HTERT RPE-1 (cell line): ENCODE data around the gene FNDC11.

ENCODE experiments used
- in situ Hi-C: fragments of 300-500 bp; cut with MboI; formaldehyde crosslinking; loops from 4 replicates; pipeline ENCODE4 v1.14.3; 2020; ENCODE audit warnings: low sequenced_read_pairs

Gene FNDC11

GRCh38 chr20:63539441-63540370 lies 14.3 kb upstream of the FNDC11 start:
- in situ Hi-C loops: no loop called here

DNA sequence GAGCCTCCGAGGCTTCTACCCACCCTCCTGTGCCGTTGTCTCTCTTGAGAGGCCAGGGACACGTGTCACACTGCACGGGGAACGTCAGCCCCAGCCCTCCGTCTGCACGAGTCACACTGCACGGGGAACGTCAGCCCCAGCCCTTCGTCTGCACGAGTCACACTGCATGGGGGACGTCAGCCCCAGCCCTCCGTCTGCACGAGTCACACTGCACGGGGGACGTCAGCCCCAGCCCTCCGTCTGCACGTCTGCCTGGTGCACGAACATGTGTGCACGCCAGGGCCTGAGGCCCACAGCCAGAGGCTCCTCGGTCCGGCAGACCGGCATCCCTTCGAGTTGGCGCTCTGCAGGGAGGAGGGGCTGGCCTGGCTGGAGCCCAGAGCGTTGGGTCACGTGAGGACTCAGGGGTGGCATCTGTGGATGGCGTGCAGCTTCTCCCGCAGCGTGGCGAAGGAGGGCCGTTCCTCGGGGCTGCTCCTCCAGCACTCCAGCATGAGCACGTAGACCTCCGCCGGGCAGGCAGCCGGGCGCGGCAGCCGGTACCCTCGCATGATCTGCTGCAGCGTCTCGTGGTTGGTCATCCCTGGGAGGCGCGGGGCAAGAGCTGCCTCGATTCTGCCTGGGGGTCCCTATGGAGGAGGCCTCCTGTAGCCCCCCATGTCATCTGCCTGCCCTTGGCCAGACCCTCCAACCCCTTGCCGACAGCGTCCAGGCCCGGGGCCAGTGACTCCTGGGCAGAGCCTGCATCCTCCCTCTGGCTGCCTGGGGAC lies 13.4 kb upstream of the FNDC11 start:
- in situ Hi-C loops: no loop called here

- in situ Hi-C loops: no loop called here
Observed at GRCh38 chr20:63541371-63541770, 12.6 kb upstream of the FNDC11 start.

- in situ Hi-C loops: no loop called here
Observed at GRCh38 chr20:63542031-63542559, 11.9 kb upstream of the FNDC11 start.

DNA sequence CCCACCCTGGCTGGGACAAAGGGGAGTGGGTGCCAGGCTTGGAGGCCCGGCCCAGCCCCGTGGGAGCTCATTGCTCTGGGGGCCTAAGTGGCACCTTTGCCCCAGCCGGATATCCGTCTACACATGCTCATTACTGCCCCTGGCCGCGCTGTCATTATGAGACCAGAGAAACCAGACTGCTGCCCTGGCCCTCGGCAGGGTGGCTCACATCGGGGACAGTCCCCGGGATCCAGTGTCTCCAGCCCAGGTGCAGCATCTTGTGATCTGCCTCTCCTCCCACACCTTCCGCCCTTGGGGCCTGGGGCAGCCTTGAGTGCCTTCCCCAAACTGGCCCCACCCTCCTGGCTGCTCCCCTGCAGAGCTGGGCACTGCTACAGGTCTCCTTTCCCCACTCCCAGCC lies 11.3 kb upstream of the FNDC11 start:
- in situ Hi-C loops: no loop called here

GRCh38 chr20:63543131-63543530 lies 10.8 kb upstream of the FNDC11 start:
- in situ Hi-C loops: no loop called here

GRCh38 chr20:63543733-63544132 lies 10.2 kb upstream of the FNDC11 start:
- in situ Hi-C loops: no loop called here

DNA sequence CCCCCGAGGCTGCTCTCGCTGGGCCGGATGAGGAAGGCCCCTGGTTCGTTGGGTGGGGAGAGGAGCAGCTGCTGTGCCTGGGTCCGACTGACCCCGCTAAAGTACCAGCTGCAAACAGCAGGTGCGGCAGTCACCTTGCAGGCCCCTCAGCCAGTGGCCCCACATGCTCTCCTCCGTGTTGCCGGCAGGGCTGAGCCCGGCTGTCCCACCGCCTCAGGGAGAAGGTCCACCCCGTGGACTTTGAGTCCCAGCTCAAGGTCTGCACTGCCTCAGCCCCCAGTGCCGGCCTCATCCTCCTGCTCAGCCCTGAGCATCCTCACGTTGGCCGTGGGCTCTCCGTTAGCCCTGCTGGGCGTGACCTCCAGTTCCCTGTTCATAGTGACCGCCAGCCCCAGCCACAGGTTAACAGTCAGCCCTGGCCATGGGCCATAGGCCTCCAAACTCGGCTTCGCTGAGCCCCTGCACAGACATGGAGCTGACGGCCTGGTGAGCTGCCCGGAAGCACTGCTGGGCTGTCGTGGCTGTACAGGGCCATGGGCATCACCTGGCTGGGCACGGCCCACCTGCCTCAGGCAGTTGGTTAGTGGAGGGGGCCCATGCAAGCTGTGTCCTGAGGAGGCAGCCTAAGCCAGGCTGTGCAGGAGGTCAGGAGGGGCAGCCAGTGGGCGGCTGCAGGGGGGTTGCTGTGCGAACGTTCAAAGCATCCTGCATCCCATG lies 9.6 kb upstream of the FNDC11 start:
- in situ Hi-C loops: no loop called here

- in situ Hi-C loops: no loop called here
Observed at GRCh38 chr20:63544958-63545516, 8.9 kb upstream of the FNDC11 start.

- in situ Hi-C loops: no loop called here
Observed at GRCh38 chr20:63545814-63546213, 8.1 kb upstream of the FNDC11 start.

DNA sequence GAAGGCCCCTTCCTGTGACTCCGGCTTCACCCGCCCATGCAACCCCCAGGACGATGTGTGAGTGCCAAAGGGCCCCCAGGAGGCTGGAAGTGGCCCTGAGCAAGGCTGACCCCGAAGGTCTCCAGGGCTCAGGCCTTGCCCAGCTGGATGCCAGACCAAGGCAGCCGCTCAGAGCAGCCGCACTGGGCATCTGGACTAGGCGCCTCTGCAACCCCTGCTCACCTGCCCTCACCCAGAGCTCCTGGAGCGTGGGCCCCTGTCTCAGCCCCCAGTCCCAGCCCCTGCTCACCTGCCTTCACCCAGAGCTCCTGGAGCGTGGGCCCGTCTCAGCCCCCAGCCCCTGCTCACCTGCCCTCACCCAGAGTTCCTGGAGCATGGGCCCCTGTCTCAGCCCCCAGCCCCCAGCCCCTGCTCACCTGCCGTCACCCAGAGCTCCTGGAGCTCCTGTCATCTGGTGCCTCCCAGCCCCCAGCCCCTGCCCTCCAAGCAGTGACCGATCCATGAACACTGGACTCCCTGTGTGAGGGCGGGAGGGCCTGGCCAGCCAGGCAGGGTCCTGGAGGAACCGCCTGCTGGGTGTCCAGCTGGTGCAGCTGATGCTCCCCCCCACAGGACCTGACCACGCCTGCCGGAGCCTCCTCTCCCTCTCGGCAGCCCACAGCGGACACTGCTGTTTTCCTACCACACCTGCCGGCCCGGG lies 7.6 kb upstream of the FNDC11 start:
- in situ Hi-C loops: no loop called here

DNA sequence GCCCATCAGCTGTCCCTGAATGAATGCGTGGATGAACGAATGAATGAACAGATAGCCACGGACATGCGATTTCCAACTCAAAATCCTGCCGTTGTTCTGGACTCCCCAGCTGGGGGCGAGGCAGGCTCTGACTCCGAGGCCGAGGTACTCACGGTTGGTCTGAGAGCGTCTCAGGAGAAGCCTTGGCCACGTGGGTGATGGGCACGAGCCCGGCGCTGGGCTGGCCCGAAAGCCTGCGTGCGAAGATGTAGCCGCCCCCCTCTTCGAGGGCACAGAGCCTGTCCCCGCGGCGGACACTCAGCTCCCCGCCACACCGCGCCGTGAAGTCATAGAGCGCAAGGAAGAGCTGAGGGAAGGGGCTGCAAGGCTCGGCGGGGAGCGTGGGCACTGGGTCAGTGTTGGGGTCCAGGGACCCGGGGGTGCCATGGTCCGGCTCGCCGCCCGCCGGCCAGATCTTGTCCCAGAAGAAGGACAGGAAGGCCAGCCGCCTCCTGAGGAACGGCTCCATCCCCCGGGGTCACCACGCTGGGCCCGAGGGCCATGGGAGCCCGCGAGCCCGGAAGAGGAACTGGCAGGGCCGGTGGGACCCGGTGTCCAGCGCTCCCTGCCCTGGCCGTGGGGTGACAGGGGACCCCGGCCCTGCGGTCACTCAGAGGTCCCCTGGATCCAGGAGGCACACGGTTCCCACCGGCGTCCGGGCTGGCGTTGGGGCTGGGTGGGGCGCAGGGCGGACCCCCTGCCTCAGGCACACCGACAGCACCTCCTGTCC lies 6.8 kb upstream of the FNDC11 start:
- in situ Hi-C loops: no loop called here

GRCh38 chr20:63547725-63548480 lies 6.1 kb upstream of the FNDC11 start, which contains the start of gene SRMS:
SRMS (minus strand) TSS chr20:63547749; CDS start chr20:63547463, 286 bp downstream.
- in situ Hi-C loops: no loop called here

DNA sequence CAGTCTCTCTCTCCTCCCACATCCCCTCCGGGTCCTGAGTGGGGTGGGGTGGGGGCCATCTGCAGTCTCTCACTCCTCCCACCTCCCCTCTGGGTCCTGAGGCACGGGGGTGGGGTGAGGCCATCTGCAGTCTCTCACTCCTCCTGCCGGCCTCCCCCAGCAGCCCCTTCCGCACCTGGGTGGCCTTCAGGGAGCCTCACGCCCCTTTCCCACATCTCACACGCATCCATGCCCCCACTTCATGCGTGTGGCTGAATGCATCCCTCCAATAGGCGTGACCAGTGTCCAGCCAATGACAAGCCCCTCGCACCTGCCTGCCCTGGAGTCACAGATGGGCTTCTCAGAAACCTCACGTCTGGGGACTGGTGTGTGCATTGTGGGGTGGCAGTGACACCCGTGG lies 5.4 kb upstream of the FNDC11 start:
- in situ Hi-C loops: no loop called here

- in situ Hi-C loops: no loop called here
Observed at GRCh38 chr20:63549019-63549418, 4.9 kb upstream of the FNDC11 start.

DNA sequence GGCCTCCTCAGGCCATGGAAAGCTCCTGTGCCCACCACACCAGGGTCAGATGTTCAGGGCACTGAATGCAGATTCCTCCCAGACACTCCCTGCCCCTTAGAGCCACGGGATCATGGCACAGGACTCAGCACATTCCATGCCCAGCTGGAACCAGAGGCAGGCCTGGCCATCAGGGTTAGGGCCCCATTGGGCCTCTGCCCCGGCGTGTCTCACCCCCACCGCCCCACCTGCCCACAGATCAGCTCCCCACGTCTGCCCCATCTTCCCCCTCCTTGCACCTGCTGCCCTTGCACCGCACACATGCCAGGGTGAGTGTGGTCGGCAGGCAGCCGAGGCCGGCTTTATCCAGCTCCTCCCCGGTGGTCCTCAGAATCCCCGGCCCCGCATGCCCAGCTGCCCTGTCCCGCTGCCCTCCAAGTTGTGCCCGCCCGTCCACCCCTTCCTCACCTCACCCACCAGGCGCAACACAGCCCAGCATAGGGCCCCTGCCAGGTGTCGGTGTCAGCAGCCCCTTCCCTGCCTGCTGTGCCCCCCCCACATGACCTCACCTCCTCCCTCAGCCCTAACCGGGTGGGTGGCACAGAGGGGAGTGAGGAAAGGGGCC lies 4.2 kb upstream of the FNDC11 start:
- in situ Hi-C loops: no loop called here

- in situ Hi-C loops: no loop called here
Observed at GRCh38 chr20:63551068-63551467, 2.9 kb upstream of the FNDC11 start.
